Thoracic aorta (tissue), 2 donors: ENCODE results near the gene FXYD3. TPM values are rescaled to one million over a fixed set of nuclear protein-coding genes. Genes with fewer than 3 reads are reported as not detected.

Experiments
- ATAC-seq: fragments of 150-250 bp; one replicate; pipeline ENCODE4 v1.8.0; 2017; ENCODE audit warnings: low read depth; ENCODE audit not compliant: insufficient number of reproducible peaks, low FRiP score
- DNase-seq: peaks from one replicate; pipeline ENCODE4 v3.0.0-alpha.2; 2020; ENCODE audit warnings: low spot score
- H3K27ac ChIP-seq, 2 donors: fragments of 200-600 bp; sonication (generic); 1 replicate in 1 of 2; 2 replicates in 1 of 2; pipeline ENCODE4 v1.5.1; 2016; ENCODE audit warnings: mild to moderate bottlenecking in 2 of 2, moderate library complexity in 2 of 2
- H3K27me3 ChIP-seq: fragments of 200-600 bp; sonication (generic); replicated peaks from 2 replicates; pipeline ENCODE4 v1.6.0; 2016; ENCODE audit warnings: mild to moderate bottlenecking; ENCODE audit not compliant: insufficient read depth
- H3K36me3 ChIP-seq: fragments of 200-600 bp; sonication (generic); one replicate; pipeline ENCODE4 v1.5.1; 2016
- H3K4me1 ChIP-seq, 2 donors: fragments of 200-600 bp; sonication (generic); 1 replicate in 1 of 2; 2 replicates in 1 of 2; pipeline versions ENCODE4 v1.5.1 to v1.6.0; 2016; ENCODE audit warnings: low read depth in 2 of 2, mild to moderate bottlenecking in 1 of 2; ENCODE audit not compliant: control insufficient read depth in 1 of 2
- H3K4me3 ChIP-seq: fragments of 200-600 bp; sonication (generic); 2 replicates; pipeline ENCODE4 v1.5.1; 2016; ENCODE audit warnings: mild to moderate bottlenecking
- H3K9me3 ChIP-seq: fragments of 200-600 bp; sonication (generic); 2 replicates; pipeline ENCODE4 v1.5.1; 2016
- total RNA-seq, 2 donors: library from RNA; depleted of rRNA; stranded (reverse); fragments of >200 nt; gene quantifications; one replicate each; pipeline versions ENCODE4 v1.1.0 to v1.2.3, GENCODE V29; 2016
- TF ChIP-seq, protein P1 (sequence below): fragments of 200-600 bp; sonication (generic); IDR thresholded peaks from one replicate; pipeline ENCODE4 v1.5.1; 2019; ENCODE audit warnings: antibody characterized with exemption

FXYD3 gene
- total RNA-seq, 2 donors from 2014 or later, result 0.68 to 6.4 TPM

DNA sequence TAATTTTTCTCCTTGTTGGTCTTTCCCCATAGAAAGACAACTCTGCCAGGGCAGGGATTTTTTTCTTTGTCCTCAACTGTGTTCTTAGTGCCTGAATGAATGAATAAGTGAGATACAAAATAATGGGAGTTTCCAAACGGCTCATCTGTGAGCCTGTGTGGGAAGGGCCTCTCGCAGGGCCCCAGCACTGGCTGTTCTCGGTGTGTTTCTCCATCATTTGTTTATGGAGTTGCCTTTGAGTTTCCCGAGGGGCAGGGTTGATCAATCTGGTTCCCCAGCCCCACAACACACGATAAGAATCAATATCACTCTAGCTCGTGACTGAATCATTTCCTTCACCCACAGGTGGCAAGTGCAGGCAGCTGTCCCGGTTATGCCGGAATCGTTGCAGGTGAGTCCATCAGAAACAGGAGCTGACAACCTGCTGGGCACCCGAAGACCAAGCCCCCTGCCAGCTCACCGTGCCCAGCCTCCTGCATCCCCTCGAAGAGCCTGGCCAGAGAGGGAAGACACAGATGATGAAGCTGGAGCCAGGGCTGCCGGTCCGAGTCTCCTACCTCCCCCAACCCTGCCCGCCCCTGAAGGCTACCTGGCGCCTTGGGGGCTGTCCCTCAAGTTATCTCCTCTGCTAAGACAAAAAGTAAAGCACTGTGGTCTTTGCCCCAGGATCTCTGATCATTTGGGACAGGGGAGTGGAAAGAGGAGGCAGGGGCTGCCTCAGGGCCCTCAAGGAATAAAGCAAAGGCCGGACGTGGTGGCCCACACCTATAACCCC lies 53.8 kb downstream of the FXYD3 start:
- Histone ChIP-seq H3K9me3 (peaks cover 9% of the 10 kb centered on the region), H3K36me3 (peaks cover 13% of the 10 kb centered on the region), H3K27me3 (no peaks in the 10 kb centered on the region), H3K27ac (no peak overlapping the region), H3K4me3 (no peak overlapping the region), H3K4me1 (no peaks in the 10 kb centered on the region)
- ATAC-seq (no peak), DNase-seq (no peak)
- TF ChIP-seq, protein P1, sequence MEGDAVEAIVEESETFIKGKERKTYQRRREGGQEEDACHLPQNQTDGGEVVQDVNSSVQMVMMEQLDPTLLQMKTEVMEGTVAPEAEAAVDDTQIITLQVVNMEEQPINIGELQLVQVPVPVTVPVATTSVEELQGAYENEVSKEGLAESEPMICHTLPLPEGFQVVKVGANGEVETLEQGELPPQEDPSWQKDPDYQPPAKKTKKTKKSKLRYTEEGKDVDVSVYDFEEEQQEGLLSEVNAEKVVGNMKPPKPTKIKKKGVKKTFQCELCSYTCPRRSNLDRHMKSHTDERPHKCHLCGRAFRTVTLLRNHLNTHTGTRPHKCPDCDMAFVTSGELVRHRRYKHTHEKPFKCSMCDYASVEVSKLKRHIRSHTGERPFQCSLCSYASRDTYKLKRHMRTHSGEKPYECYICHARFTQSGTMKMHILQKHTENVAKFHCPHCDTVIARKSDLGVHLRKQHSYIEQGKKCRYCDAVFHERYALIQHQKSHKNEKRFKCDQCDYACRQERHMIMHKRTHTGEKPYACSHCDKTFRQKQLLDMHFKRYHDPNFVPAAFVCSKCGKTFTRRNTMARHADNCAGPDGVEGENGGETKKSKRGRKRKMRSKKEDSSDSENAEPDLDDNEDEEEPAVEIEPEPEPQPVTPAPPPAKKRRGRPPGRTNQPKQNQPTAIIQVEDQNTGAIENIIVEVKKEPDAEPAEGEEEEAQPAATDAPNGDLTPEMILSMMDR, result no peak

DNA sequence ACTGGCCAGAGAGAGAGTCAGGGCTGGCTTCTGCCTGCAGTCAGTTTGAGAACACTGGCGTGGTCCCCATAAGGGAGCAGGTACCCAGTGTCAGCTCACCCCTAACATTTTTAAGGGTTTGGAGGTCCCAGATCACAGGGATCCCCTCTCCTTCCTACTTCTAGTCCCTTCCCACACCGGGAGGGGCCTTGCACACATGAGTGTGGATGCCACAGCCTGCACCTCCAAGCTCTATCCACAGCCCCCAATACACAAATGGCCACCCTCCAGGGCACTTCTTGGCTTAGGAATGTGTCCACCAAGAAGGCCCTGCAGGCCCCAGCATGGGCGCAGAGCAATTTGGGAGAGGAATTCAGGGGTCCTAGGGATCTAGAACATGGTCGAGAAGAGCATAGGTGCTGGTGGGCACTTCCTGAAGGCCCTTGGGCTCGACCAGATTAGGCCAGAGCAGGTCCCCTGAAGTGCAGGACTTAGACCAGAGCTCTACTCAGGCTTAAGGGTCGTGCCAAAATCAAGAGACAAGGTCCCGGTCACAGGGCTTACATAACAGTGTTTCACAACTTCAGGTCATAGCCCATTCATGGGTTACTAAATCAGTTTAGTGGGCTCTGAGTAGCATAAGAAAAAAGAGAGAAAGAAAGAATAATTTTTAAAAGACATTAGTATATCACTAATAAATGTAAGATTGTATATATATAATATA lies 54.9 kb downstream of the FXYD3 start:
- no peak overlapping the region for H3K27ac ChIP-seq
- ATAC-seq (no peak), DNase-seq (no peak)
- H3K9me3 ChIP-seq, result peaks cover 9% of the 10 kb centered on the region
- no peaks in the 10 kb centered on the region for H3K27me3 ChIP-seq
- no peaks in the 10 kb centered on the region for H3K4me1 ChIP-seq
- H3K36me3 ChIP-seq, result peaks cover 13% of the 10 kb centered on the region
- TF ChIP-seq, protein P1, result no peak
- H3K4me3 ChIP-seq, result no peak overlapping the region

DNA sequence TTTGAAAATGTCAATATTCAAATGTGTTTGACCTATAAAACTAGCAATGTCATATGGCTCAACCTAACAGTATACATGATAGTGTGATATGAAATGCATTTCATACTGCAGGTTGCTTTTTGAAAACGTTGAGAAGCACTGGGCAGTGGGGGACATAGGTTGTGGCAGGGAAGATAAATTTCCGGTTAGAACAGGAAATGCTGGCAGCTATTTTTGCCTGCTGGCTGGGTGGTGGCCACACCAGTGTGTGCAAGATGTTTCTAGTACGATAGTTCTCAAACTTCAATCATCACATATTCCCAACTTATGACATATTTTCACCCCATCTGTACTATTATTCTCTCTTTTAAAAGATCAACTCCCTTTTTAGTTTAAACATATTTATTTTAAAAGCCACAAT lies 56.1 kb downstream of the FXYD3 start:
- ATAC-seq (no peak), DNase-seq (no peak)
- H3K9me3 ChIP-seq, result no peaks in the 10 kb centered on the region
- TF ChIP-seq, protein P1, result no peak
- no peaks in the 10 kb centered on the region for H3K27me3 ChIP-seq
- no peak overlapping the region for H3K4me3 ChIP-seq
- no peak overlapping the region for H3K27ac ChIP-seq
- H3K4me1 ChIP-seq, result no peaks in the 10 kb centered on the region
- H3K36me3 ChIP-seq, result peaks cover 4% of the 10 kb centered on the region

Other genes starting within 250 kb of the FXYD3 start
- 1 to 10 TPM; 1.5 to 1.7 TPM for gene ZNF30, start 188.9 kb upstream of the FXYD3 start, total RNA-seq
- gene ZNF792, start 151.6 kb upstream of the FXYD3 start, total RNA-seq, result 1 to 10 TPM; 5.5 to 8.5 TPM
- 10 to 100 TPM; 42.9 to 83.5 TPM for gene GRAMD1A, start 115.5 kb upstream of the FXYD3 start, total RNA-seq
- gene SCN1B, start 85.4 kb upstream of the FXYD3 start, total RNA-seq, result 10 to 100 TPM; 25.1 to 26.0 TPM
- gene HPN, start 74.1 kb upstream of the FXYD3 start, total RNA-seq, result 1 to 10 TPM in 1 of 2 donors, under 1 TPM in 1; 0.35 to 5.4 TPM
- gene LGI4, start 19.2 kb downstream of the FXYD3 start, total RNA-seq, result 10 to 100 TPM in 1 of 2 donors, 1 to 10 TPM in 1; 7.9 to 17.4 TPM
- gene FXYD1, start 23.0 kb downstream of the FXYD3 start, total RNA-seq, result 10 to 100 TPM; 50.7 to 65.8 TPM
- not detected for gene FXYD7, start 27.4 kb downstream of the FXYD3 start, total RNA-seq
- 100 to 1,000 TPM in 1 of 2 donors, 10 to 100 TPM in 1; 65.0 to 106 TPM for gene FXYD5, start 38.9 kb downstream of the FXYD3 start, total RNA-seq
- not detected for gene FAM187B, start 112.9 kb downstream of the FXYD3 start, total RNA-seq
- 1 to 10 TPM; 7.6 to 9.3 TPM for gene LSR, start 133.2 kb downstream of the FXYD3 start, total RNA-seq
- 100 to 1,000 TPM in 1 of 2 donors, 10 to 100 TPM in 1; 90.4 to 143 TPM for gene USF2, start 153.1 kb downstream of the FXYD3 start, total RNA-seq
- gene HAMP, start 166.7 kb downstream of the FXYD3 start, total RNA-seq, result under 1 TPM in 1 of 2 donors, not detected in 1; 0.28 TPM
- 1 to 10 TPM in 1 of 2 donors, not detected in 1; 2.8 TPM for gene MAG, start 176.3 kb downstream of the FXYD3 start, total RNA-seq
- 1 to 10 TPM; 1.4 to 3.6 TPM for gene CD22, start 213.4 kb downstream of the FXYD3 start, total RNA-seq
- gene FFAR1, start 232.1 kb downstream of the FXYD3 start, total RNA-seq, result not detected
- not detected for gene FFAR3, start 242.6 kb downstream of the FXYD3 start, total RNA-seq